ENCODE data around the gene PER2. TPM values are rescaled to one million over a fixed set of nuclear protein-coding genes. Genes with fewer than 3 reads are reported as not detected.
A peak's percentile ranks its signal among the peaks of the same experiment; 100 is the strongest.

The PER2 gene
- total and polyA plus RNA-seq, 9 of the 15 experiments (the other 6 are each of a cell fraction or from before 2014, with no cell fraction given), result 1.1 to 10.3 (median 2.9) TPM

DNA sequence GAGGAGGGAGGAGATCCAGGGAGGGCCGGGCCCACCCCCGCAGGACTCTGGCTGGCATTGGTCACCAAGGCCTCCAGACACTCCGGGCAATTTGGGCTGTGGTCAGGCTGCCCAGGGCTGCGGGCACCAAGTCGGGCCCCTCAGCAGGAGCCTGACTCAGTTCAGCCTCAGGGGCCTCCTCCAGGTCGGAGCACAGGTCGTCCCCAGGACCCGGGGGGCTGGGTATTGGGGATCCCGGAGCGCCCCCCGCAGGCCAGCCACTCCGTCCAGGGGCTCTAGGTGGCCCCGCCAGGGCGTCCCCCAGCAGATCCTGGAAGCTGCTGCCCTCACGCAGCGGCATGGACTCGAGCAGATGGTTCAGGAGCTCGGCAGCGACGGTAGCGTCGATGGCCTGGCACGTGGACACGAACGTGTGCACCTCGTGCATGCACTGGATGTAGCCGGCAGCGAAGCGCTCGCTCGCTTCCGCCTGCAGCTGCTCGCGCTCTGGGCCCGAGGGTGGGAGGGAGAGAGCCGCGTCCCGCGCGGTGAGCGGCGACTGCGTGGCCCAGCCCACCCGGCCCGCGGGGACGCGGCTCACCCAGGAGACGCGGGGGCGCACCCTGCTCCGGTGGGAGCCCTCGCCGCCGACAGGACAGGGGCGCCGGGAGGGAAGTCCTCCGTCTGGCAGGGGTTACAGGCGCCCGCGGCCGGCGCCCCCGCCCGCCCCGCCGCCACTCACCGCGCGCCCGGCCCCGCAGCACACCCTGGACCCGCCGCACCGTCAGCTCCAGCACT is 49.5 kb downstream of the PER2 start (continued):
- TF ChIP-seq ESRRB (CRISPR knock-in tag; IDR thresholded peaks at IDR 0.05; ENCODE audit: borderline replicate concordance), result no peak
- 0 out of 2 replicates have a peak, but pooled peaks have one; percentile 22 for TF ChIP-seq ATF1 (CRISPR knock-in tag; IDR thresholded peaks at IDR 0.05)
- TF ChIP-seq ATF1 (tag; IDR thresholded peaks at IDR 0.05), result peak; percentile 45
- TF ChIP-seq HEY1 (CRISPR knock-in tag; IDR thresholded peaks at IDR 0.05; ENCODE audit: borderline replicate concordance), result no peak
- TF ChIP-seq, protein P1, sequence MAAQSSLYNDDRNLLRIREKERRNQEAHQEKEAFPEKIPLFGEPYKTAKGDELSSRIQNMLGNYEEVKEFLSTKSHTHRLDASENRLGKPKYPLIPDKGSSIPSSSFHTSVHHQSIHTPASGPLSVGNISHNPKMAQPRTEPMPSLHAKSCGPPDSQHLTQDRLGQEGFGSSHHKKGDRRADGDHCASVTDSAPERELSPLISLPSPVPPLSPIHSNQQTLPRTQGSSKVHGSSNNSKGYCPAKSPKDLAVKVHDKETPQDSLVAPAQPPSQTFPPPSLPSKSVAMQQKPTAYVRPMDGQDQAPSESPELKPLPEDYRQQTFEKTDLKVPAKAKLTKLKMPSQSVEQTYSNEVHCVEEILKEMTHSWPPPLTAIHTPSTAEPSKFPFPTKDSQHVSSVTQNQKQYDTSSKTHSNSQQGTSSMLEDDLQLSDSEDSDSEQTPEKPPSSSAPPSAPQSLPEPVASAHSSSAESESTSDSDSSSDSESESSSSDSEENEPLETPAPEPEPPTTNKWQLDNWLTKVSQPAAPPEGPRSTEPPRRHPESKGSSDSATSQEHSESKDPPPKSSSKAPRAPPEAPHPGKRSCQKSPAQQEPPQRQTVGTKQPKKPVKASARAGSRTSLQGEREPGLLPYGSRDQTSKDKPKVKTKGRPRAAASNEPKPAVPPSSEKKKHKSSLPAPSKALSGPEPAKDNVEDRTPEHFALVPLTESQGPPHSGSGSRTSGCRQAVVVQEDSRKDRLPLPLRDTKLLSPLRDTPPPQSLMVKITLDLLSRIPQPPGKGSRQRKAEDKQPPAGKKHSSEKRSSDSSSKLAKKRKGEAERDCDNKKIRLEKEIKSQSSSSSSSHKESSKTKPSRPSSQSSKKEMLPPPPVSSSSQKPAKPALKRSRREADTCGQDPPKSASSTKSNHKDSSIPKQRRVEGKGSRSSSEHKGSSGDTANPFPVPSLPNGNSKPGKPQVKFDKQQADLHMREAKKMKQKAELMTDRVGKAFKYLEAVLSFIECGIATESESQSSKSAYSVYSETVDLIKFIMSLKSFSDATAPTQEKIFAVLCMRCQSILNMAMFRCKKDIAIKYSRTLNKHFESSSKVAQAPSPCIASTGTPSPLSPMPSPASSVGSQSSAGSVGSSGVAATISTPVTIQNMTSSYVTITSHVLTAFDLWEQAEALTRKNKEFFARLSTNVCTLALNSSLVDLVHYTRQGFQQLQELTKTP (IDR thresholded peaks at IDR 0.05; ENCODE audit: low read depth in 1 of 2, partially characterized antibody in 2 of 2), result no peak
- TF ChIP-seq, protein P2, sequence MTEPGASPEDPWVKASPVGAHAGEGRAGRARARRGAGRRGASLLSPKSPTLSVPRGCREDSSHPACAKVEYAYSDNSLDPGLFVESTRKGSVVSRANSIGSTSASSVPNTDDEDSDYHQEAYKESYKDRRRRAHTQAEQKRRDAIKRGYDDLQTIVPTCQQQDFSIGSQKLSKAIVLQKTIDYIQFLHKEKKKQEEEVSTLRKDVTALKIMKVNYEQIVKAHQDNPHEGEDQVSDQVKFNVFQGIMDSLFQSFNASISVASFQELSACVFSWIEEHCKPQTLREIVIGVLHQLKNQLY (CRISPR knock-in tag; conservative IDR thresholded peaks at IDR 0.05), result peak in 1 of 2 experiments; percentile 98; a peak in 1 of 4 replicates
- TF ChIP-seq, protein P3, sequence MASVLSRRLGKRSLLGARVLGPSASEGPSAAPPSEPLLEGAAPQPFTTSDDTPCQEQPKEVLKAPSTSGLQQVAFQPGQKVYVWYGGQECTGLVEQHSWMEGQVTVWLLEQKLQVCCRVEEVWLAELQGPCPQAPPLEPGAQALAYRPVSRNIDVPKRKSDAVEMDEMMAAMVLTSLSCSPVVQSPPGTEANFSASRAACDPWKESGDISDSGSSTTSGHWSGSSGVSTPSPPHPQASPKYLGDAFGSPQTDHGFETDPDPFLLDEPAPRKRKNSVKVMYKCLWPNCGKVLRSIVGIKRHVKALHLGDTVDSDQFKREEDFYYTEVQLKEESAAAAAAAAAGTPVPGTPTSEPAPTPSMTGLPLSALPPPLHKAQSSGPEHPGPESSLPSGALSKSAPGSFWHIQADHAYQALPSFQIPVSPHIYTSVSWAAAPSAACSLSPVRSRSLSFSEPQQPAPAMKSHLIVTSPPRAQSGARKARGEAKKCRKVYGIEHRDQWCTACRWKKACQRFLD (CRISPR knock-in tag; IDR thresholded peaks at IDR 0.05), result no peak
- TF ChIP-seq SMARCA5 (IDR thresholded peaks at IDR 0.05), result no peak
- peak; percentile 92 for TF ChIP-seq PRMT5 (CRISPR knock-in tag; IDR thresholded peaks at IDR 0.05)
- TF ChIP-seq DDX20 (tag; IDR thresholded peaks at IDR 0.05; ENCODE audit: low read depth), result no peak
- peak; percentile 37; the same call in 1 of the 2 replicates for TF ChIP-seq SAFB (IDR thresholded peaks at IDR 0.05; ENCODE audit: borderline replicate concordance, low read depth, low read length)
- TF ChIP-seq, protein P4, sequence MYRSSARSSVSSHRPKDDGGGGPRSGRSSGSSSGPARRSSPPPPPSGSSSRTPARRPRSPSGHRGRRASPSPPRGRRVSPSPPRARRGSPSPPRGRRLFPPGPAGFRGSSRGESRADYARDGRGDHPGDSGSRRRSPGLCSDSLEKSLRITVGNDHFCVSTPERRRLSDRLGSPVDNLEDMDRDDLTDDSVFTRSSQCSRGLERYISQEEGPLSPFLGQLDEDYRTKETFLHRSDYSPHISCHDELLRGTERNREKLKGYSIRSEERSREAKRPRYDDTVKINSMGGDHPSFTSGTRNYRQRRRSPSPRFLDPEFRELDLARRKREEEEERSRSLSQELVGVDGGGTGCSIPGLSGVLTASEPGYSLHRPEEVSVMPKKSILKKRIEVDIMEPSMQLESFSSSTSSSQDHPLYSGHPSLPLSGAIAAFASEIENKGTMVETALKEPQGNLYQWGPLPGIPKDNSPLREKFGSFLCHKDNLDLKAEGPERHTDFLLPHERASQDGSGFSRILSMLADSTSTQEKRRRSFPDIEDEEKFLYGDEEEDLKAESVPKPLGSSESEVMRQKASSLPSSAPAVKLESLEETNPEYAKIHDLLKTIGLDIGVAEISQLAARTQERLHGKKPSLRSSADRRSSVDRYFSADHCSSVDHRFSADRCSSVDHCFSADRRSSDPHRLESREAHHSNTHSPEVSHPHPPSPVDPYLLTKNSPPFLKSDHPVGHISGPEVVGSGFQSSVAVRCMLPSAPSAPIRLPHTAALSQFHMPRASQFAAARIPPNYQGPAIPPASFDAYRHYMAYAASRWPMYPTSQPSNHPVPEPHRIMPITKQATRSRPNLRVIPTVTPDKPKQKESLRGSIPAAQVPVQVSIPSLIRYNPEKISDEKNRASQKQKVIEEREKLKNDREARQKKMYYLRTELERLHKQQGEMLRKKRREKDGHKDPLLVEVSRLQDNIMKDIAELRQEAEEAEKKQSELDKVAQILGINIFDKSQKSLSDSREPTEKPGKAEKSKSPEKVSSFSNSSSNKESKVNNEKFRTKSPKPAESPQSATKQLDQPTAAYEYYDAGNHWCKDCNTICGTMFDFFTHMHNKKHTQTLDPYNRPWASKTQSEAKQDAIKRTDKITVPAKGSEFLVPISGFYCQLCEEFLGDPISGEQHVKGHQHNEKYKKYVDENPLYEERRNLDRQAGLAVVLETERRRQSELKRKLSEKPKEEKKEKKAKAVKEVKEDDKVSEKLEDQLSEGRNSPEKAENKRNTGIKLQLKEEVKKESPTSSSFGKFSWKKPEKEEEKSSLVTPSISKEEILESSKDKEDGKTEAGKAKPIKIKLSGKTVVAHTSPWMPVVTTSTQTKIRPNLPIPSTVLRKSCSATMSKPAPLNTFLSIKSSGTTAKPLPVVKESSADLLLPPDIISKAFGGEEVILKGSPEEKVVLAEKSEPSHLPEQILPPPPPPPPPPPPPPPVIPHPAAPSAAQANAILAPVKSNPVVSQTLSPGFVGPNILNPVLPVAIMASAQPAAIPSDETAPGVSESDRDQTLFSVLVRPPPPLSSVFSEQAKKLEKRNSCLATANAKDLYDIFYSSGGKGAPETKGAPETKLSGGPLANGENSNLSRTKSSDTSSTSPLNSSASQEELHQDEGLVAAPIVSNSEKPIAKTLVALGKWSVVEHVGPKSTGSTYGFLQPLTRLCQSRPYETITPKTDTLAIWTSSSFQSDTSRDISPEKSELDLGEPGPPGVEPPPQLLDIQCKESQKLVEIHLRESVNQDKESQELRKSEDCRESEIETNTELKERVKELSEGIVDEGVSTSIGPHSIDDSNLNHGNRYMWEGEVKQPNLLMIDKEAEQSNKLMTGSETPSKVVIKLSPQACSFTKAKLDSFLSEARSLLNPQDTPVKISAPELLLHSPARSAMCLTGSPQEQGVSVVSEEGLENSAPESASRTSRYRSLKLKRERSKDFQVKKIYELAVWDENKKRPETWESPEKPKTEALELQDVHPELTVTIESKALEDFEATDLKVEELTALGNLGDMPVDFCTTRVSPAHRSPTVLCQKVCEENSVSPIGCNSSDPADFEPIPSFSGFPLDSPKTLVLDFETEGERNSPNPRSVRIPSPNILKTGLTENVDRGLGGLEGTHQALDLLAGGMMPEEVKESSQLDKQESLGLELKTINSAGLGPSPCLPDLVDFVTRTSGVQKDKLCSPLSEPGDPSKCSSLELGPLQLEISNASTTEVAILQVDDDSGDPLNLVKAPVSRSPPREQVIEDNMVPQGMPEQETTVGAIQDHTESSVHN (IDR thresholded peaks at IDR 0.05; ENCODE audit: borderline replicate concordance in 1 of 2, low read depth in 1 of 2), result no peak

Measured in K562 (cell line).